Measurements from ENCODE around the gene C6orf58.

The C6orf58 gene

DNA sequence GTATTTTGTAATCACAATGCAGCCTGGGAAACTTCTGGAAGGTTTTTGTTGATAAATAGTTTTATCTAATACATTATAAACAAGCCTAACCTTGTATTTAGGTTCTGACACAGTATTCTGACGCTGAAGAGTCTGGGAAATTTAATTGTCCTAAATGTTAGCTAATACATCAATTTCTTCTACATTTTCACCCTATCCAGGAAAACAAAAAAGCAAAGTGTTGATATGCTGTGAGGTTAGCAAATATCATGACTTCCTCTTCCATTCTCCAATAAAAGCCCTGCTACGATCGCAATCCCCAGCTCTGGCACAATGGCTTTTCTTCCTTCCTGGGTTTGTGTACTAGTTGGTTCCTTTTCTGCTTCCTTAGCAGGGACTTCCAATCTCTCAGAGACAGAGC is at the start of gene C6orf58:
C6orf58 (plus strand) TSS at position 301 of the 400 bp plus-strand sequence; CDS start at position 313, 12 bp downstream.
- no peak for DNase-seq (ENCODE audit: low read depth)

- no peak for DNase-seq (ENCODE audit: low read depth)
These were observed 44.0 kb upstream of the C6orf58 start for GRCh38 chr6:127533011-127533410.

- no peak for DNase-seq (ENCODE audit: low read depth)
These were observed 43.2 kb upstream of the C6orf58 start for GRCh38 chr6:127533736-127534135.

- no peak for DNase-seq (ENCODE audit: low read depth)
These were observed 38.2 kb upstream of the C6orf58 start for GRCh38 chr6:127538750-127539264.

GRCh38 chr6:127539272-127539671 is 37.7 kb upstream of the C6orf58 start:
- DNase-seq (ENCODE audit: low read depth), result no peak

DNA sequence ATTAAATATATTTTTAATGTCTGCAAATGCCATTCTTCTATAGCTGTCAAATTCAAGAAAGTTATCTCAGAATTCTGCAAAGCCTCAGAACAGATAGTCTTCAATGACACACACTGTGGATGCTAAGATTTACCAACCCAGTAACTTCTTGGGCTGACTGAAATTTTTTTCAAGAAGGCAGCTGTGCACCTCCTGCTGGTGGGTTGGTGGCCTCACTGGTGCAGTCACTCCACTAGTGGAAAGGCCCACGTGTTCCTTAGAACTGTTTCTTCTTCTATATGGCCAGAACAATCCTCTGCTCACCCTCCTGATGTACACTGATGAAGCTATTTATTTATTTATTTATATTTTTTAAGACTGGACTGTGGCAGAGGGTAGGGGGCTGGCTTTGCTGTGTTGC is 29.8 kb upstream of the C6orf58 start:
- DNase-seq (ENCODE audit: low read depth), result no peak

DNA sequence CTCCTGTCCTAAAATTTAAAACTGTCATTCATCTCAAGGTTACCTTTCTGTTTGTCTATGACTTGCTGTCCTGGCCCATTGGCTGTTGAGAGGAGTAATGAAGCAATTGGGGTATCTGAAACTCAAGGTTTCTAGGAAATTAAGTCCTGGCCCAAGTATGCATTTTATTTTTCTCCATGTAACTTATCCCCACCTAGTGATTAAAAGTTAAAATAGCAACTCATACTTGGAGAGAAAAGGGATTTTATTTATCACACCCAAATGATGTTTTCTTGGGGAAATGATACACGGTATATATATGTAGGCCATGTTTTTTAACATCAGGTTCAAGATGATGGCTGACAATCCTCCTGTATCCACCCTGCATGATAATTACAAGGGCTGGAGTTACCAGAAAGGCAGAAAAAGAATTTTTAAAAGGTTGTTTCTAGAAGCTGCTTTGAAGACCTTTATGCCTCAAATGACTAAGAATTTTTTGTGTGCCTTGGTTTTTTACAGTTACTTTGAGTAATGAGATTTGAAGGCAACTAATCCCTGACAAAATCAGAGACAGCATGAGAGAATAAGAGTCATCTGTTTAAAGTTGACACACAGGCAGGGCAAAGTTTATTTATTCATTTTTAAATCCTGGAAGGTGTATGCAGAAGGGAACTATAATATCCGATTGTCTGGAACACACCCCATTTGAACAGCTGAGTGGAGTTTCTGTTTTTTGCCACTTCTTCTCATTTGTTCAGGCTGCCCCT is 28.9 kb upstream of the C6orf58 start:
- DNase-seq (ENCODE audit: low read depth), result no peak

- DNase-seq (ENCODE audit: low read depth), result no peak
These were observed 26.6 kb upstream of the C6orf58 start for GRCh38 chr6:127550403-127550802.

- DNase-seq (ENCODE audit: low read depth), result no peak
These were observed 22.5 kb upstream of the C6orf58 start for GRCh38 chr6:127554435-127555006.

DNA sequence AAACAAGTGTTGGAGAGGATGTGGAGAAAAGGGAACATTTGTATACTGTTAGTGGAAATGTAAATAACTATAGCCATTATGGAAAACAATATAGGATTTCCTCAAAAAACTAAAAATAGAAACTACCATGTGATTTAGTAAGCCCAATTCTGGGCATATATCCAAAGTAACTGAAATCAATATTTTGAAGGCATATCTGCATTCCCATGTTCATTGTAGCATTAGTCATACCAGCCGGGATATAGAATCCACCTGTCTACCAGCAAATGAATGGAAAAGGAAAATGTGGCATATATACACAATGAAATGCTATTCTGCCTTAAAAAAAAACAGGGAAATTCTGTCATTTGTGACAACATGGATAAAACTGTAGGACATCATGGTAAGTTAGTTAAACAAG is 15.3 kb upstream of the C6orf58 start:
- DNase-seq (ENCODE audit: low read depth), result no peak

GRCh38 chr6:127564761-127565160 is 12.2 kb upstream of the C6orf58 start:
- DNase-seq (ENCODE audit: low read depth), result no peak

GRCh38 chr6:127566119-127566518 is 10.9 kb upstream of the C6orf58 start:
- no peak for DNase-seq (ENCODE audit: low read depth)

DNA sequence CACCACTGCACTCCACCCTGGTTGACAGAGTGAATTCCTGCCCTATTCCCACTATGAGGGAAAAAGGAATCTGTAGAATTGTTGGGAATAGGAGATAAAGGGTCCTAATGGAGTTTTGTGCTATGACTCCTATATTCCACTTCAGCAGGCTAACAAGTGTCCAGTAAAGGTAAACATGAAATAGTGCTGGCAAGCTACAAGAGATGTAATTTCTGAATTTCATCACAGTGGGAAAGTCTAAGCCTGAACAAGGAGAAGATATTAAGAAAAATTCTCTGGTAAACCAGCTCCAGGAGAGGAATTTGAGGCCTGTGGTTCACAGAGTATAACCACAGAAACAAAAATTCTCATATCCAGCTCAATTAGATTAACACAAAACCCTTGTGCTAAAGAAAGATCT is 10.3 kb upstream of the C6orf58 start:
- no peak for DNase-seq (ENCODE audit: low read depth)

- no peak for DNase-seq (ENCODE audit: low read depth)
These were observed 9.5 kb upstream of the C6orf58 start for GRCh38 chr6:127567476-127567875.

DNA sequence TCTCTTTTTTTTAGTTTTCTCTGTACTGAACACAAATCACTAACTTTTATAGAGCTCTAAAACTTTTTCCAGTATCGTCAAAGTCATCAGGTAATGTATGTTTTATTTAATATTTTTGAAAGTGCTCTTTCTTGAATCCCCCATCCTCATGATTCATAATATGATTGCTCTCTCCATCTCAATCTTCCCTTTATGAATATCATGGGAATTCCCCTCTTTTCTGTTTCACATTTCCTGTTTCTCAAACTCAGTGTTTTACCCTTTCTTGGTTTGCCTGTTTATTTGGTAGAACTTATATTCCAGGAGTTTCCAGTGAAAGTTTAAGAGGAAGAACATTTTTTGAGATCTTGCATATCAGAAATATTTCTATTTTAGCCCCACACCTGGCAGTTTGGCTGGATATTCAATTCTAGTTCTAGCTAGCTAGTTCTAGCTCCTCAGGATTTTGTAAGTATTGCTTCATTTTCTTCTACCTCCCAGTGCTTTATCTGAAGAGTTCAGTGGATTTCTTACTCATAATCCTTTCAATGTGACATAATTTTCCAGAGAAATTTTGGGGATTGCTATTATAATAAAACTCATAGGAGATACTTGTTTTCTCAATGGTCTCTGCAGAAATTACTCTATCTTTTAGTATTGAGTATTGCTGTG is 6.1 kb upstream of the C6orf58 start:
- DNase-seq (ENCODE audit: low read depth), result no peak

DNA sequence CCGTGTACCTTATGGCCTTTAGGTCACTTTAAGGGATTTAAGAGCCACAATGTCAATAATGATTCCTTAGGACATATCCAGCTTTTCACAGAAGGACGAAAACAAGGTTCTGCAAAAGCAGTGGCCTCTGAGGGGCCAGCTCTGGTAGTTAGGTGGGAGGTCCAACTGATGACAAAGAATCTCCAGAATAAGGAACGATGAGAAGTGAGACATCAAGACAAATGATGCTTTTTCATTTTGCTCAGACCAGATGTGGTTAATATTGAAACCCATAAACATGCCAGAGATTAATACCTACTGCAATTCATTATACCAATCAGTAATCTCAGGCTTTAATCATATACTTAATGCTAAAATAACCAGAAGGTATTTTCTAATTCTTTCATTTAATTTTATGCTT is 1.9 kb downstream of the C6orf58 start:
- DNase-seq (ENCODE audit: low read depth), result no peak

GRCh38 chr6:127581576-127581975 is 4.6 kb downstream of the C6orf58 start:
- no peak for DNase-seq (ENCODE audit: low read depth)

DNA sequence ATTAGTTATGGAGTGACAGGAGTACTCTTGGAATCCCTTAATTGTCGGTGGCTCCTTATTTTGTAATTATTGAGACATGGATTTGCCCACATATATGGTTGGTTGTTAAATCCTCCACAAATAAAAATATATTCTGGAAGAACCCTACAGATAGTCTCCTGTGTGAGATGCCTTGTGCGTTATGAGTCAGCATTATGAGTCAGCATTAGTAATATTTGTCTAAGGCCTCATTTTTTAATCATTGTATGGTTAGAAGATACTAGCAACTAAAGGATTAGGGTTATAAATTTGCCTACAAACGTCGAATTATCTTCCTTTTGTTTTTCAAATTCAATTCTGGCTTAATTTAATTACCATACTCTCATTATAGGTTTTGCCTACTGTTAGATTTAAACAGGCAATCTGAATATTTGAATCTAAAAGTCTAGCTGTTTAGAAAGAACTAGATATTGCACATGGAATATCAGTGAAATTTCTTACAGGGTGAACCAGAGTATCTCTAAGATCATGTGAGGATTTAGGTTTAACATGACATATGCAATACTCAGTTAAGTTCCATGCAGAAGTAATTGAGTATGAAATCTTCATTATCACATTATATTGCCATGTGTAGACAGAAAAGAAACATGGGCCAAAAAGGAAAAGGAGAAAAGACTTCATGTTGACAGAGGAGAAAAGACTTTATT is 5.9 kb downstream of the C6orf58 start:
- DNase-seq (ENCODE audit: low read depth), result no peak

DNA sequence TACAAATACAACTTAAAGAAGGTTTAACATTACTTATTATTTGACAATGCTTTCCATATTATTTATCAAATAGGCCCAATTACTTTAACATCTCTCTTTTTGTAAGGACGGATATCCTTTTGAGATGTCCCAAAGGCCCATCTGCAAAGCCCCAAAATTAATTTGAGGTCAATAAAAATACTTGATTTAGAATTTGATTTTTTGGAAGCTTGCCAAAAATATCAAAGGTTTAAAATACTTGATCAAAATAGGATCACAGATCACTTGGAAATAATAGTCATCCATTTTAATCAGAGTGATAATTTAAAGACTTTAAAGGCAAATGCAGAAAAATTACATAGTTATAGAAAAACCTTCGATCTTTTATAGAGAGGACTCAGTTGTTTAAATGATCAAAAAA is 8.1 kb downstream of the C6orf58 start:
- DNase-seq (ENCODE audit: low read depth), result no peak

DNA sequence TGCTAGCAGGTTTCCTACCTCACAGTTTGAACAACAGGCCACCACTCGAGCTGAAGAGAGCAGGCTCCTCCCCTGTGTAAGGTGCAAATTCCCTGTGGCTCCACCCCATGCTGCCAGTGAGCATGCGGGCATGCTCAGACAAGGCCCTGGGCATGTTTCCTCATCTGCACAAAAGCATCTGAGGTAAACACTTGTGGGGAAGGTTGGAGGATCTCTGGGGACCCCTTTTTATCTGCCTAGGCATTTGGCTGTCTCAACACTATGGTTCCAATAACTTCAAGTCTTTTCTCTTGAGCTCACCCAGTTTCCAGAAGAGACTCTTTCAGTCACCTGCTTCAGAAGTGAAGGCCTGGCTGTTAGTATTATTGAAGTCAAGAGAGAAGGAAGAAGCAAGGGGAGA is 9.4 kb downstream of the C6orf58 start:
- no peak for DNase-seq (ENCODE audit: low read depth)

DNA sequence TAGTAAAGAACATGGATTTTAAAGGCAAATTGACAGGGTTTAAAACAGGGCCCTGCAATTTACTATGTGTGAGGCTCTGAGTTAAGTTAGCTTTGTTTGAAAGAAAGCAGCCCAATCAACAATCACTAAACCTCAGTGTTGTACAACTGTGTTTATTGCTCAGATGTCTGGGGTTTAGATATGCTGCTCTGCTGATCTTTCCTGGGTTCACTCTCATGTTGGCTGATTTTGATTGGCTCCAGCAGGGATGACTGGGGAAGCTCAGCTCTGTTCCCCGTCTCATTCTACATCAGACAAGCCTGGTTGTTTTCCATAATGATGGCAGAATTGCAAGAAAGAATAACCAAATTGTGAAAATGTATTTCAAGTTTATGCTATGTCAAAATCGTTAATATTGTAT is 10.9 kb downstream of the C6orf58 start:
- DNase-seq (ENCODE audit: low read depth), result no peak

DNA sequence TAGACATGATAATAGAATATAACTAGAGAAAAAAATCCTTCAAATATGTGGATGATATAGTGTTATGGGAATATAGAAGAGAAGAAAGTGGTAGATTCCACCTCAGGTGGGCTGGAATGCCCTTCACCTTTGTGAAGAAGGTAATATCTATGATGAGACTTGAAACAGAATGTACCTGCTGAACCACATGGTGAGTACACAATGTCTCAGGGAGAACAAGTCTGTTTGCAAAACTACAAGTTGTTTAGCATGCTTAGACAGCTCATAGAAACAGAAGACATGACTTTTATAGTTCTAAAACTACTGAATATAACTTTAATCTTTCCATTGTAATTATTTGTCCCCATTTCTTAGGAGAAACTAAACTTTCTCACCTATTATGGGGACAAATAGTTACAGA is 12.2 kb downstream of the C6orf58 start:
- no peak for DNase-seq (ENCODE audit: low read depth)

GRCh38 chr6:127590344-127590743 is 13.4 kb downstream of the C6orf58 start:
- no peak for DNase-seq (ENCODE audit: low read depth)
